SU-DHL-6 (cell line): ENCODE data around the gene EEFSEC.

ENCODE experiments used
- H2AFZ ChIP-seq: fragments of 200-600 bp; sonication (generic); 2 replicates; pipeline ENCODE4 v1.6.1; 2014; ENCODE audit warnings: low read depth, mild to moderate bottlenecking, moderate library complexity, mixed read lengths, antibody characterized with exemption, low read length; ENCODE audit not compliant: severe bottlenecking
- H3F3A ChIP-seq: fragments of 200-600 bp; shearing (Covaris generic); 2 replicates; pipeline ENCODE4 v1.6.0; 2016; ENCODE audit warnings: antibody characterized with exemption, mild to moderate bottlenecking; ENCODE audit not compliant: insufficient read depth
- H3K27ac ChIP-seq: fragments of 200-600 bp; sonication (generic); 2 replicates; pipeline ENCODE4 v1.5.1; 2016; ENCODE audit warnings: low read depth, mild to moderate bottlenecking, low read length, moderate library complexity, mixed read lengths
- H3K27me3 ChIP-seq: fragments of 200-600 bp; sonication (generic), shearing (Covaris generic); 2 replicates; pipeline ENCODE4 v1.6.0; 2014; ENCODE audit warnings: mild to moderate bottlenecking, low read length
- H3K36me3 ChIP-seq: fragments of 200-600 bp; sonication (generic); 2 replicates; pipeline ENCODE4 v1.6.1; 2014; ENCODE audit warnings: mild to moderate bottlenecking, low read length, mixed read lengths
- H3K4me2 ChIP-seq: fragments of 300-600, 200-600 bp; shearing (Covaris generic), sonication (generic); 2 replicates; pipeline ENCODE4 v1.6.0; 2014; ENCODE audit warnings: low read length, low read depth, mild to moderate bottlenecking; ENCODE audit not compliant: poor library complexity, severe bottlenecking
- H3K4me3 ChIP-seq: fragments of 200-600 bp; sonication (generic); 2 replicates; pipeline ENCODE4 v1.5.1; 2014; ENCODE audit warnings: antibody characterized with exemption, low read length, mild to moderate bottlenecking, mixed read lengths; ENCODE audit not compliant: insufficient read depth, poor library complexity, severe bottlenecking
- H3K79me2 ChIP-seq: fragments of 200-600 bp; sonication (generic); 2 replicates; pipeline ENCODE4 v1.6.1; 2014; ENCODE audit warnings: mild to moderate bottlenecking, low read length, moderate library complexity; ENCODE audit not compliant: insufficient read depth
- H3K9ac ChIP-seq: fragments of 200-600 bp; sonication (generic); 2 replicates; pipeline ENCODE4 v1.7.0; 2014; ENCODE audit warnings: mild to moderate bottlenecking, low read length
- H3K9me2 ChIP-seq: fragments of 200-600 bp; sonication (generic); replicated peaks from 2 replicates; pipeline ENCODE4 v1.6.1; 2014; ENCODE audit warnings: low read length; ENCODE audit not compliant: insufficient read depth
- H3K9me3 ChIP-seq: fragments of 200-600 bp; sonication (generic); 2 replicates; pipeline ENCODE4 v1.6.1; 2014; ENCODE audit warnings: low read length, mixed read lengths; ENCODE audit not compliant: insufficient read depth
- H4K20me1 ChIP-seq: fragments of 200-600 bp; sonication (generic); 2 replicates; pipeline ENCODE4 v1.6.1; 2014; ENCODE audit warnings: low read depth, mild to moderate bottlenecking, antibody characterized with exemption, low read length, moderate library complexity, mixed read lengths
- CTCF ChIP-seq: fragments of 200-600 bp; sonication (generic); IDR thresholded peaks from one replicate; pipeline ENCODE4 v1.5.1; 2017; ENCODE audit warnings: antibody characterized with exemption, mild to moderate bottlenecking, low read length, moderate library complexity; ENCODE audit not compliant: insufficient read depth, poor library complexity, severe bottlenecking
- EZH2phosphoT487 ChIP-seq: fragments of 200-600 bp; sonication (generic), shearing (Covaris generic); conservative IDR thresholded peaks from 2 replicates; pipeline ENCODE4 v1.6.1; 2018; ENCODE audit warnings: mild to moderate bottlenecking, antibody characterized with exemption, low read length, moderate library complexity, mixed read lengths

The EEFSEC gene

DNA sequence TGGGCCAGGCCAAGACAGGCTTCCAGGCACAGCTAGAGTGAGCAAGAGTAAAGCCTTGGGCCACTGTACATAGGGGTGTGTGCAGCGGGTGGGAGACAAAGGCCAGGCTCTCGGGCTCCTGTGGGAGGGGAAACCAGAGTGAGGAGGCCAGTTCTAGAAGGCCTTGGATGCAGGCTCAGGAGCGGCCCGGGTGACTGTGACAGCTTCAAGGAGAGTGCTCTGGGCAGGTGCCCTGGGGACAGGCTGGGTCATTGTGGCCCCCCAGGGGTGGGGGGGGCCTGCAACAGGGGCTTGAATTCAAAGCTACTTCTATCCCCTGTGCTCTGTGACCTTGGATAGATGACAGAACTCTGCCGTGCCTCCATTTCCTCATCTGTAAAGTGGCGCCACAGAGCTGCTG is 204.3 kb downstream of the EEFSEC start:
- Histone ChIP-seq H3K9me3 (no peaks in the 10 kb centered on the region), H3K27me3 (no peaks in the 10 kb centered on the region), H3K27ac (no peak overlapping the region), H3K79me2 (no peaks in the 10 kb centered on the region), H3K4me3 (no peak overlapping the region), H2AFZ (no peak overlapping the region), H4K20me1 (no peaks in the 10 kb centered on the region), H3K36me3 (no peaks in the 10 kb centered on the region), H3F3A (no peaks in the 10 kb centered on the region), H3K9ac (no peak overlapping the region), H3K4me2 (no peak overlapping the region), H3K9me2 (no peaks in the 10 kb centered on the region)
- no peak for TF ChIP-seq EZH2phosphoT487

GRCh38 chr3:128358156-128358895 is 205.0 kb downstream of the EEFSEC start:
- no peak overlapping the region for H3K9ac ChIP-seq
- H3K27ac ChIP-seq: no peak overlapping the region
- H3K36me3 ChIP-seq: no peaks in the 10 kb centered on the region
- no peak overlapping the region for H2AFZ ChIP-seq
- no peaks in the 10 kb centered on the region for H3K9me2 ChIP-seq
- no peak overlapping the region for H3K4me3 ChIP-seq
- no peaks in the 10 kb centered on the region for H3F3A ChIP-seq
- no peak overlapping the region for H3K4me2 ChIP-seq
- H3K9me3 ChIP-seq: no peaks in the 10 kb centered on the region
- TF ChIP-seq CTCF: no peak
- no peak for TF ChIP-seq EZH2phosphoT487
- no peaks in the 10 kb centered on the region for H4K20me1 ChIP-seq
- no peaks in the 10 kb centered on the region for H3K27me3 ChIP-seq
- H3K79me2 ChIP-seq: no peaks in the 10 kb centered on the region

- H3F3A ChIP-seq: no peaks in the 10 kb centered on the region
- H3K4me3 ChIP-seq: no peak overlapping the region
- H3K9me3 ChIP-seq: no peaks in the 10 kb centered on the region
- no peaks in the 10 kb centered on the region for H3K27me3 ChIP-seq
- no peaks in the 10 kb centered on the region for H3K79me2 ChIP-seq
- H3K4me2 ChIP-seq: no peak overlapping the region
- H3K27ac ChIP-seq: no peak overlapping the region
- H2AFZ ChIP-seq: no peak overlapping the region
- no peak overlapping the region for H3K9ac ChIP-seq
- H3K9me2 ChIP-seq: no peaks in the 10 kb centered on the region
- TF ChIP-seq CTCF (no peak), EZH2phosphoT487 (no peak)
- no peaks in the 10 kb centered on the region for H3K36me3 ChIP-seq
- no peaks in the 10 kb centered on the region for H4K20me1 ChIP-seq
These were observed 205.9 kb downstream of the EEFSEC start for GRCh38 chr3:128359060-128359664.
